NCI-H2107 (cell line): ENCODE data around the gene SBF2.
A peak's percentile ranks its signal among the peaks of the same experiment; 100 is the strongest.

Experiments
- DNase-seq: peaks from one replicate; lab custom pipeline; 2025; lab: John Stamatoyannopoulos, UW

SBF2 gene

DNA sequence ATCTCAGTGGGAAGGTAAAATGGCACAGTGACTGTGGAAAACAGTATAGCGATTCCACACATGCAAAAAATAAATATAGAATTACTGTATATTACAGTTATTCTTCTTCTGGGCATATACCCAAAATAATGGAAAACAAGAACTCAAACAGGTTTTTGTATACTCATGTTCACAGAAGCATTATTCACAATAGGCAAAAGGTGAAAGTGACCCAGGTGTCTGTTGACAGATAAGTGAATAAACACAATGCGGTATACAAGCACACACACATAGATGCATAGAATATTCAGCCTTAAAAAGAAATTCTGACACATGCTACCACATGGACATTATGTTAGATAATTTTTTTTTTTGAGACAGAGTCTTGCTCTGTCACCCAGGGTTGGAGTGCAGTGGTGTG, 397.1 kb downstream of the SBF2 start:
- no peak for DNase-seq

DNA sequence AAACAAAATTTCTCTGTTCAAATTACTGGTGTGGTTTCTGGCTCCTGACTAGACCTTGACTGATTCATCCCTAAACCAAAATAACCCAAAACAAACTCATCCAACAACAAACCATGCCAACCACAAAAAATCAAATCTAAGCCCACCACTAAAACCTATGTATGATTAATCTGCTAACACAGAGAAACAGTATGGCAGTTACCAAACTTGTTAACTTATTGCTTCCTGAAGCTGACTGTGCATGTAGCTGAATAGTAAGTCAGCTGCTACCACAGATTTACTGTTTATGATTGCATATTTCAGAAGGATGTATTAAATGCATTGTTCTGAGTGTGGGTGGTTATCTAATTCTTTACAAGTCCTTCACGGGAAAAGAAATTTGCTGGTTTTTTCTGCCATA, 399.0 kb downstream of the SBF2 start:
- no peak for DNase-seq

DNA sequence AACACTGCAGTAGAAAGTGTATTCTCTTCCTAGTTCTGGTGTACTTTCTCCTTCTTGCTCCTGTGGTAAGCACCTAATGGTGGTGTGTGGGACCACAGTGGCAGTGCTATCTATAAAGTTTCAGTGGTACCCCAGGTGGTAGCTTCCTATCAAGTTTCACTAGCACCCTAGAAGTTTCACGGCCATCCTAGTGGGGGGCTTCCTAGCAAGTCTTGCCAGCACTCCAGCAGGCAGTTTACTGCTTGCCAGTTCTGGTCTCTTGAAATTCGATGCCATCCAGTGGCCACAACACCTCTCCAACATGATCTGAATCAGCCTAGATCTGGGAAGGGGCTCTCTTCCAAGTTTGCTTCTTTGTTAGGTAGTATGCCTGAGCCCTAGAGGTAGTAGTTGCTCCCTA, 400.5 kb downstream of the SBF2 start:
- DNase-seq = no peak

DNA sequence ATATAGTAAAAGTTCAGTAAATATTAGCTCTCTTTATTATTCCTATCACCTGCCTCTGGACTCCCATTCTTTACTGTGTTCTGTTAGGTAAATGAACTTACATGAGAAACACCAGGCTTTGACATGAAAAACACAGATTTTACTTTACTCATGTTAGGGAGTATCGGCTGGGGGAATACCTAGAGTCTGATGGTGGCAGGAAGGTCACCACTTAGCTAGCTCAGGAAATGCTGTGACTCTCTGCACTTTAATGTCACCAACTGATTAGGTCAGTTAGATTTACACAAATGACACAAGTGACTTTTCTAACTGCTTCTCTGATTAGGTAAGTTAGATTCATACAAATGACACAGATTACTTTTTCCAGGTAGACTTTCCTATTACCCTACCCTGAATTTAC, 405.1 kb downstream of the SBF2 start:
- no peak for DNase-seq

DNA sequence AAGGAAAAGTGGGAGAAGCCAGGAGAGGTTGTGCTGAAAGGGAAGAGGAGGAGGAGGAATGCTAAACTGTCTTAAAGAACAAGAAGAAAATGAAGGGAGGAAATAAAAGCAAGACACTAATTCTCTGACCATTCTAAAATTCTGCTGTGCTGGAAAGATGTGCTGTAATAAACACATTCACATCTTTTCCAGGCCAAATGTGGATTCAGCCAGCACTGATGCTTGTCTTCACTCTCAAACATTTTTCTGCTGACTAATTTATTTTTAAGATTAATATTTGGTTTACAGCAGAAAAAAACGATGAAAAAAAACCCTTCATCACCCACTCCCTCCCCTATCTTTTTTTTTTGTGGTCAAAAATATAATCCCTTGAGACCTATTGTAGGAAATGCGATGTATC, 406.5 kb downstream of the SBF2 start:
- DNase-seq = no peak

DNA sequence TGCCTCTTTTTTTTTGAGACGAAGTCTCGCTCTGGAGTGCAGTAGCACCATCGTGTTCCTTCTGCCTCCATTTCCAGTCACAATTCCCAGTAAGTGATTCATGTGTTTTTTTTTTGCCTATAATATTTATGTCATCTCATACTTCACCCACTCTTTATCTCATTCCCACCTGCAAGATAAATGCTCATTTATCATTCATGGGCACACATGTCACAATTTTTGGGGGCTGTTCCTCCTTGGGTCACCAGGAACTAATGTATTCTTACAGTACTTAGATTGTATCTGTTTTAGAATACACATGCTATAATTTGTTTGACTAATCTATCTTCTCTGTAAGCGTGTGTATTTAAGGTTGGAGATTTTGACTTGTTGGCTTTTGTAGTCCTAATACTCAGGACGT, 407.4 kb downstream of the SBF2 start:
- no peak for DNase-seq

DNA sequence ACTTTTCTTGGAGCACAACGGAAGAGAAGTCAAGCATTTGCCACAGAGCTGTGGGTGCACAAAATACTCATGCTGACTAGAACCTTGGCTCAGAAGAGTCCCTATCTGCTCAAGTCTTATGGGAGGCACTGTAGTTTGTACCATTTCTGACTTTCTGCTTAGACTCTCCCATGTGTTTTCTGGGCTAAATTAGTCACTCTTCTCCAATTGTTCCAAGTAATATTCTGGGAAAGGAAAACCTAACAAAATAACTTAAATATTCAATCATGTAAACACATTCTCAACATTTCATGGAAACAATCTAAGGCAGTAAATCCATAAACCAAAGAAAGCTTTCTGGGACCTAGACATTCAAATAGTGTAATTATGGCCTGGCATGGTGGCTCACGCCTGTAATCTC, 409.4 kb downstream of the SBF2 start:
- DNase-seq = no peak

DNA sequence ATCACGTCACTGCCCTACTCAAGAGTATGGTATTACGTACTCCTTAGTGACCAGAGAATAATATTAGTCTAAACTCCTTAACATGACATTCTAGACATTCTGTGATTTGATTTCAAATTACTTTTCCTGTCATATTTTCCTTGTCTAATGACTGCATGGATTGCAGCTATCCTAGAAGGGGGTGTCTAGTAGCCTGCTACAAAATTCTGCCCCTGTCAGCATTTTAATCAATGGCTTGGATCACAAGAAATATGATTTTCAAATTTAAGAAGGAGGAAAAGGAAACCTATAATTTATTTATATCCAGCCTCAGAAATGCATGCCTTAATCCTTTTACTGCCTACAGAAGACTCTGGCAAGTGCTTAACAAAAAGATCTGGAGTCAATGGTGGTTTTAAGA, 413.4 kb downstream of the SBF2 start:
- DNase-seq = no peak

DNA sequence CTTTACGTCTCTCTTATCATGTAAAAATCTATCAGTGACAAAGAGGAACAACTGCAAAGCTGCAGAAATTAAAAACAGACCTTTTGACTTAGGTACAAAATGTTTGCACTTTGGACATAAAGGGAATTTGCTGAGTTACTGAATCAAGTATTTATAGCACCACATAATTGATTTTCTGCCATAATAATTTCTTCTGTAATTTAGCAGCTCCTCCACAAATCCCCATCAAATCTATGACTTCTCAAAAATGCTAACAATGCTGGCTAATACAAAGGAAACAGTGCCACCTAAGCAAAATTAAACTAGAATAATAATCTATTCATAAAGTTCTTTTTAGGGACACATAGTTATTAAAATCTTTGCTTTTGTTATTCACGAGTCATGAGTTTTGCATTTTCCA, 415.1 kb downstream of the SBF2 start:
- no peak for DNase-seq

DNA sequence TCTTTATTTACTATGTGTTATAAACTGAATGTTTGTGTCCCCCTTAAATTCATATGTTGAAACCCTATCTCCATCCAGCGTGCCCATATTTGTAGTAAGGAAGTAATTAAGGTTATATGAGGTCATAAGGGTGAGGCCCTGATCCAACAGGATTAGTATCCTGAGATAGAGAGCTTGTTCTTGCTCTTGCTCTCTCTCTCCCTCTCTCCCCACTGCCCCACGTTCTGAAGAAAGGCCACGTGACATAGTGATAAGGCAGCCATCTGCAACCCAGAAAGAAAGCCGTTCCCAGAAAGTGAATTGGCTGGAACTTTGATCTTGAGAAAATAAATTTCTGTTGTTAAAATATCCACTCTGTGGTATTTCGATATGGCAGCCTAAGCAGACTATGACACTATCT, 417.7 kb downstream of the SBF2 start:
- DNase-seq = no peak

DNA sequence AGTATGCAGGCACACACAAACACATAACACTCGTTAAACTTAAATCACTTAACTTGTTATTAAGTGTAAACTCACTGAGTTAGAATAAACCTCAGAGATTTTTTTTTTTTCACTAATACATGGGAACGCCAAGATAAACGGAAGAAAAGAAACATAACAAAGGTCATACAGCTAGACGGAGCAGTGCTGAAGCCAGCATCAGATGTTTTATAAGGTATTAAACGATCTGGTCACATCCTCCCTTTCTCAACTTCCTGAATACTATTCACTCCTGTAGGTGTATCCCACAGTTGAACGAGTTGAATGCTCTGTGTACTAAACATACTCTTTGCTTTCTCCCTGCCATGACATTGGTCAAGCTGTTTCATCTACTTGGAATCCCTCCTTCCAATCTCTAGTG, 418.2 kb downstream of the SBF2 start:
- no peak for DNase-seq

DNA sequence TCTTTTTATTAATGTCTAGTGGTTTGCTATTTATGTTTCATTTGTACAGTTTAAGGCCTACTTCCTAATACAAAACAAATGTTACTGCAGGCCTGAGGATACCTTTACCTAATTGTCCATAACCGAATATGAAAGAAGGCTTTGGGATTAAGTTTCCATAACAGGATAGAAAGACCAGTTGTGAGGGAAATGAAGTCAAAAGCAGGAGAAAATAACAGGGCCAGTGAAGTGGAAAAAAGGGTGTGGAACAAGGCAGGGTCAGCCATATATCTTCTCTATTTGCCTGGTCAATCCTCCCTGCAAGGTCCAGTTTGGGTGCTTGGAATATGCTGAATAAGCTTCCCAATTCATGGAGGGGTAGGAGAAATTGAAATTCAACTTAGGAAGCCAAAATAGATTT, 418.6 kb downstream of the SBF2 start:
- DNase-seq = no peak

DNA sequence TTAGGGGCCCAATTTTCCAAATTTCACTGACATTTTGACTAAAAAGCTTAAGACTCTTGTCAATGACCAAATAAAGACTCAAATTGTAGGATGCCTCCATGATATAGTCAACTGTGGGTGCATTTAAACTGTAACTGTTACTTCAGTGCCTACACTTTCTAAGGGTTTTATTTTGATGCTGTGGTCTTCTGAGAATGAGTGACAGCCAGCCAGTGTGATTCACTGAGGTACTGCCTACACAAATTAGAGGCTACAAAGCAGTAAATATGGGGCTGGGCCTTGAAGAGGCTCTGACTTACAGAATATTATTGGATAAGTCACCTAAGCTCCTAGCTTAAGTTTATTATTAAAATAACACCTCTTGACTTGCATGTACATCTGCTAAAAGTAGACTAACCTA, 419.6 kb downstream of the SBF2 start:
- no peak for DNase-seq

DNA sequence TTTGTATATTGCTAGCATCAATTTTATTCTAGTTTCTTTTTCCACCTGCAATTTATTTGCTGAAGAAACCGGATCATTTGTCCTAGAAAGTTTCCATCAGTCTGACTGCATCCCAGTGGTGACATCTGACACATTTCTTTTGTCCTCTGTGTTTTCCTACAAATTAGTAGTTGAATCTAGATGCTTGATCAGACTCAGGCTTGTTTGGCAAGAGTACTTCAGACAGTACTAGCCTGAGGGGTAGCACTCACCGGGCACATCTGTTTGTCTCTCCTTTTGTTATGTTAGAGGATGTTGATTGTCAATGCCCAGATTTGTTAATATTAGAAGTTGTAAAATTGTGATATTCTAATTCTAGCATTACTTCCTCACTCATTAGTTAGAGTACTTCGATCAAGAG, 425.4 kb downstream of the SBF2 start:
- no peak for DNase-seq

DNA sequence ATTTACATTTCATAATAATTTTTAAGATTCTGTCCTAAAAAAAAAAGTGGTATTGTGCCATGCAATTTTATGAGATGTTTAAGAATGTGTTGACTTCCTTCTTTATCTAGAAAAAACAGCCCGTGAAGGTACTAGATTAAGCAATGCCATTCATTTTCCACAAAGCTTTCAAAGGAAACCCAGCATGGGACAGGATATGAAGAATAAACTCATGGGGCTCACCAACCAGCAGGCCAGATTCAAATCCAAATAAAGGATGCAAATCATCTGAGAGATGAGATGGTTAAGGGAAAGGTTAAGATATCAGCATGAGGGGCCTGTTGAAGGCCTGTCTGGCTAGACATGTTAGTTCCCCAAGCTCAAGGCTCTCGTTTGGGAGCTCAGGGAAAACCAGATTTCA, 431.0 kb downstream of the SBF2 start:
- DNase-seq = no peak

DNA sequence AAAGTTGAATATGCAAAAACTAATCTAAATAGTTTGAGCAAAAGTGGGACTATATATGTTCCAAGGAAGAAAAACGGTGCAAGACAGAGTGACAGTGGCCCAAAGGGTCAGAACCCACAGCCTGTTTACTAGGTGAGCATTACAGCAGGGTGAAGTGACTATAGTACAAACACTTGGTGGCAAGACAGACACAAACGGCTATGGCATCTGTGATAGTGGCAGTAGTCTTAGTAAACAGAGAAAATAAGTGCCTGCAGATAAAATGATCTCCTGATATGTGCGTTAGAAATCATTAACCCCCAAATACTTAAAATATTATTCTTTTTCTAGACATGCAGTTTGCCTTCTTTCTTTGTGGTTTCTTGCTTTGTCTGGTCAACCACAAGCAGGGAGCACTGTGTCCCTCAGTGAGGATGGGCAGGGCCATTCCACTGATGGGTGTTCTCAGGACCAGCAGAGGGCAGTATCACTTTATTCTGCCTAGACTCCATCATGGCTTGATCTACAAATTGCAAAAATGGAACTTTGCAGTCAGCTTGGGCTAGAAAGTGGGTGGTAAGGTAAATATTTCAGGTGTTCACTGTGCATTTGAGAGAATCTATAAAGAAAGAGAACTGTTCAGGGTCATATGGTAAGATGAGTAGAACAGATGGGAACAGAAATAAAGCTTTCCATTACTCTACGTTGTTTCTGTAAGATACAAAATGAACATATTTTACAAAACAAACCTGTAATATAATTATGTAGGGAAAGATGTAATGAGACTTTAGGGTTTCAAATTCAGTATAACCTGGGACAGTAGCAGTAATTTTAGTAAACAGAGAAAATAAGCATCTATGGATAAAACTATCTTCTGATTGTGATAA, 431.9 kb downstream of the SBF2 start:
- peak; percentile 7 for DNase-seq

DNA sequence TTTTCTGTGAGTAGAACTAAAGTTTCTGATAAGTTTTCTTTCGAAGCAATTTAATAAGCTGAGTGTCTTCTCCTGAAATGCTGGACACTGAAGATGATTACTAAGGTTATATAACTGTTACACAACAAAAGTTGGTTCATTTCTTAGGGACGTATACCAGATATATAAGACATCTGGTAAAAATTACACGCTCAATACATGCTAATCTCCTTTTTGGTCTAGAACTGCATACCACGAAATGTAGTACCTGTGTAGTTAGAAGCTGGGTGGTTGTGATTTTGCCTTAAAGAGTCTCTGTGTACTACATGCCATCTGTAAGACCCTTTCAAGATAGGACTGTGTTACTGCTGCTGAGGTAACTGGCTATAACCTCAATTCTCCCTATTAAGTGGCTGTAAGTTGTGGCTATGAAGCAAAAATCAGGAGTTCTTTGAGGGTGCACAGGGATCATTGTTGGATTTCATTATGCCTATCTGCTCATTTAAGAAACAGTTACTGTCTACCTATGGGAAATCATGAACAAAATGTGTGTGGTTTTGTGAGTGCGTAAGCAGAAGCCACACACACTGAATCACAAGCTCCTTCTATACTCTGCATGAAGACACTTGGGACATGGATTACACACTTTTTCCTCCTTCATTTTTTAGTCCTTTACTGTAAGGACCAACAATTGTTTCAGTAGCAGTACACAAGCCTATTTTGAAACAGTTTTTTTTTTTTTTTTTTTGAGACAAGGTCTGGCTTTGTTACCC, 434.3 kb downstream of the SBF2 start:
- no peak for DNase-seq

DNA sequence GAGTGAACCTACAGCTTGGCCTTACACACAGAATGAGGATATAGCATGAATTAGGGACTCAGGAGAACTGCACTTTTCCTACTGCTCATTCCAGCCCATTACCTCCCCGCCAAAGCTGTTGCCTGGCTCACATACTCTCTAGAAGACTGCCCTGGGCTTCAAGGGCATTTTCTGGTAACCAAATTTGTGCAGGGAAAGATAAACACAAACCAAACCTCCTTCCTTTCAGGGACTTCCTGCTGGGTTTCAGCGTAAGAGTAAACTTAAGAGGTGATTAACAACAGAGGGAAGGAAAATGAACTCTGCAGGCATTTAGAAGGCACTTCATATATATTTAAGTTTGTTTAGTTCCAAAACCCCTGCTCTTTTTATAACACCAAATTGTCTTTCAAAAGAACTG, 435.2 kb downstream of the SBF2 start:
- DNase-seq = peak; percentile 7

DNA sequence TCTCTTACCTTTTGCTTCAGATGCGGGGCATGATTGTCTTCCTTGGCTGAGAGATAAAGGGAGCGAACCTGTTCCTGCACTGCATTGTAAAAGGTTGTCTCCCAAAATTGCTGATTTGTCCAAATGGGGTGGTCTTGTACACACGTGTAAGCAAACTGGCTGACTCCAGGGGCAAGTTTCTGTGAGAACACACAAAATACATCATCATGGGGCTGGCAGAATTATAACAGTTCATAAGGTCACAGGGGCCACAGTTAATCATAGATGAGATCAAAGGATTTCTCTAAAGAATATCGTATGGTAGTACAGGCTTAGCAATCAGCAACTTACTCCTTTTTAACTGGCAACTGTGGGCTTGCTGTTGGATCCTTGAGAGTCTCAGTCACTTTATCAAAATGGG, 435.8 kb downstream of the SBF2 start:
- no peak for DNase-seq

DNA sequence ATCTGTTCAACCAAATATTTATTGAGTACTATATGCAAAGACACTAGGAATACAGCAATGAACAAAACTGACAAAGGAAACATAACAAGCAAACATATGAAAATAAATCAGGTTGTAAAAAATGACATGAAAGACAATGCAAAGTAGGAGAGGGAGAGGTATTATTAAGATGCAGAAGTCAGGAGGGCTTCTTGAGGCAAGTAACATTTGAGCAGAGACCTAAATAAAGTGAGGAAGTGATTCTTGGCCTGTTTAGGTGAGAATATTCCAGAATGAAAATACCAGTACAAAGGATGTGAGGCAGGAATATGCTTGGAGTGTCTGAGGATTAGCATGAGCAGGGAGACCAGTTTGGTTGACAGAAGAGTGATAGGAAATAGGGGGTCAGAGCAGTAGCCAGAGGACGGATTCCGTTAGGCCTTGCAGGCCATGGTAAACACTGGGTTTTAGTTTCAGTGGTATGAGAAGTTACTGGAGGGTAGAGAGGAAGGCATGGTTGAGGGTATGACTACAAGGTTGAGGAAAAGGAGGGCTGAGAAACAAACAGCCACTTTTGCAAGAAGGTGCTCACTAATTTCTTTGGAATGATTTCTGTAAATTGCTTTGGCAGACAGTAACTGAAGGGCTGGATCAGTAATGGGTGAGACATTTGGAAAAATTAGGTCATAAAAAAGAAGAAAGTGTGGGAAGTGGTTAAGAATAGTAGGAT, 438.3 kb downstream of the SBF2 start:
- DNase-seq = no peak

DNA sequence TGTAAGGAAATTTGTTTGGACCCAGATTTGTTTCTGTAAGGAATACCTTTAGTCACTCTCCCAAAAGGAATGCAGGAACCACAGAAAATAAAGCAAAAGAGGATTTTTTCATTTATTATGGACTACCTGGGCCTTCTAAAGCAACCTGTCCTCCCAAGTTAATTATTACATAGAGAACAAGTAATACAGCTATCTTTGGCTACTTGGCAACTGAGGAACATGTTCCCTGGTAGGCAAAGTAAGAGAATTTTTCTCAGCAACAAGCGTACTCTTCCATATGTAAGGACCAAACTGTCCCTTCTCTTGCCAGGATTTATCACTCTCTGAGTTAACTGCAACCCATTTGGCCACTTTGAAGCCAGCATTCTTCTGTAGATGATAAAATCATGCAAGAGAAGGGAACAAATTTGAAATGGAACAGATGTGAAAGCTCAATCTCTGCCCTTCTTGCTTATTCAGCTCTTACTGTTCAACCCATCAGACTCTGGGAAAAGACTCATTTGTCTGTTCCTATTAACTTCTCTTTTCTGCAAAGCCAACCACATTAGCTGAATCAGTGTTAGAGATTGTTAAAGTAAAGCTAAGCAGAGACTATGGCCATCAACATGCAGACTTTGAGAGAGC, 440.0 kb downstream of the SBF2 start:
- DNase-seq = no peak

DNA sequence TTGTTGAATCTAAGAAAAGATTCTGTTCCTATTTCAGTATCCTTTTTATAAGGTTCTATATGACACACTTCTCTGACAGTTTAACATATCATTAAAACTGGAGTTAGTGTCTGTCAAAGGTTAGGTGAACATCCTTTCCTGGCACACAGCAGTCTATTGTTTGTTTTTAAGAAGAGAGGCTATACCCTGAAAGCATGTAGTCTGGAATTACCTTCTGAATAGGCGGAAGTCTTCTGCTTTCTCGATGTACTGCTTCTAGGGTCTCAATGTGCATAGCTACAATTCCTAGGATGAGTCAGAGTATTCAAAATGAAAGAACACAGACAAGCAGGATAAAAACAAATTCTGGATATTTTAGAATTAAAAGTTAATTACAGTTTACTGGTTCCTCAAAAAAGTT, 441.6 kb downstream of the SBF2 start:
- DNase-seq = no peak

DNA sequence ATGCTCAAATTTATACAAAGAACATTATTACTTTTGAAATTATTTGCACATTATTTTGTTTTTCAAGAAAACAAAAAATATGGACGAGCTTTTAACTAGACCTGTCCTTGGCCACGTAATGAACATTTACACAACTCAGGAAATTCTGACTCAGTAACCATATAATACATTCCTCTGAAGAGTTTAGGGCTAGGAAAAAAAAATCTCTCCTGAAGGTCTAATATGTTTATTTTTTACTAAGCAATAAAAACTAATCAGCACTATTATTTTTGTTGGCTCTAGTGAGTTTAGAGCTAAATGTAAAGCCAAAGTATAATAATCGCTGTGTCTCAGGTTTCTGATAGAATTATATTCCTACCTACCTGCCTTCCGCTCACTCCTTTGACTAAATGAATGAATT, 442.7 kb downstream of the SBF2 start:
- DNase-seq = no peak
